Embryonic facial prominence (tissue), 1 donor: ENCODE results near the gene ARHGEF1.
"Not testable (repeated sequence)": the region's sequence is repeated elsewhere in the genome, so short reads cannot be mapped to it uniquely, and the experiment has no call there.

Source experiments
- DNase-seq: peaks from one replicate; pipeline ENCODE4 v3.0.0-alpha.2; 2016; ENCODE audit errors: extremely low spot score

The ARHGEF1 gene

GRCh38 chr19:41905273-41906002 is 22.5 kb downstream of the ARHGEF1 start:
- no peak for DNase-seq

DNA sequence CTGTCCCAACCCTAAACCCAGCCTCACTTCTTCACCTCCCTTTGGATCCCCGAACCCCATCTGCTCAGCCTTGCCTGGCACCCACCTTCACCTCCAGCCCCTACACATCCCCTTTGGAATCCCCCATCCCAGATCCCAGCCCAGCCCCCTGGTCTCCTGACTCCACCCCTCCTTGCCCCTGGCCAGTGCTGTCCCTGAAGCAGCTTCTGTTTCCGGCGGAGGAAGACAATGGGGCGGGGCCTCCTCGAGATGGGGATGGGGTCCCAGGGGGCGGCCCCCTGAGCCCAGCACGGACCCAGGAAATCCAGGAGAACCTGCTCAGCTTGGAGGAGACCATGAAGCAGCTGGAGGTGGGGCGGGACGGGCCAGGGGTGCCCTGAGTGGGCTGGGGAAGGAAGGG is 23.3 kb downstream of the ARHGEF1 start:
- DNase-seq = no peak

DNA sequence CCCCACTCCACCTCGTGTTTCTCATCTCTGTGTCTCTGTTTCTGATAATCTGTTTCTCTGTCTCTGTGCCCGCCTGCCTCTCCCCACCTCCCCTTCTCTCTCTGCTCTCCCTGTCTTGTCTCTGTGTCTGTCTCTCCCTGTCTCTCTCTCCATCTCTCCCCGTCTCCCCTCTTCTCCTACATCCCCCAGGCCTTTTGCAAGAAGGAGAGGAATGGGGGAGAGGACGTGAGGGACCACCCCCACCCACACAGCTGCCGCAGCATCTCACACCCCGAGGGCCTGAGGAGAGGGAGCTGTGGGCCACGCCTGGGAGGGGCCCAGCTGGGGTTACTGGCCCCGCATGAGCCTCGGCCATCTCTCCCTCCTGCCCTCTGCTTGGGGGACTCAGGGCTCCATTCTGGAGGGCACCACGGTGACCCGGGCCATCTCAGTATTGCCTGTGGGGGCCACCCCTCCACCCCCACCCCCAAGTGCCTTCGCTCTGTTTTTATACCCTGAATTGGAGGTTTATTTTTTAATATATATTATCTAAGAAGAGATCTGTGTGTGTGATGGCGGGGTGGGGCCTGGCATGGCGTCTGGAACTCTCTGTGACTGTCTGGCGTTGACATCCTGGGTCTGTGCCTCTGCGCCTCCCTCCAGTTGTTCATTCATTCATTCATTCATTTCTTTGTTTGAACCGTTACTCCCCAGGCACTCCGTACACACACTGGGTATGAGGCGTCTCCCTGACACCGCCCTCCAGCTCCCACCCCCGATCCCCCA is 24.1 kb downstream of the ARHGEF1 start:
- no peak for DNase-seq

DNA sequence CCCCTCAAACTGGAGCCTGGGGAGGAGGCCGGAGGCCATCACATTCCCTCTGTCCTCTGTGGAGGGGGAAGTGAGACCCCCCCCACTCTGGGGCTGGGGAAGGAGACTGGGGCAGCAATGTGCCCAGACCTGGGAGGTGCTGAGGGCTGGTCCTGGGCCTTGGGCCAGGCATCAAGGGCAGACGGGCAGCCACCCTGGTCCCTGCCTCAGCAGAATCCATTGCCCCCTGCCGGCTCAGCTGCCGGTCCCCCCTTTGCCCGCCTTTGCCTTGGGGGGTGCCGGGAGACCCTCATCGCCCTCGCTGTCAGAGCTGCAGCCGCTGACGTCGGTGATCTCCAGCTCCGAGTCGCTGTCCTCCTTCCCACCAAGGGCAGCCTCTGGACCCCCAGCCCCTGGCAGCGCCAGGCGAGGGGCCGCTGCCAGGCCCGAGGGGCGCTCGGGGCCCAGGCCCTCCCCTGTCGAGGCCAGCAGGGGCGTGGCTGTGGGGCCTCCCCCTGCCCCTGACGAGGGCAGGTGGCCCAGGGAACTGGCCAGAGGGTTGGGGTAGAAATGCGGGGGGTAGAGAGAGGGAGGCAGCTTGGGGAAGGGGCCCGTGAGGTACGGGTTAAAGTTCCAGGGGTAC is 25.1 kb downstream of the ARHGEF1 start:
- DNase-seq = no peak

DNA sequence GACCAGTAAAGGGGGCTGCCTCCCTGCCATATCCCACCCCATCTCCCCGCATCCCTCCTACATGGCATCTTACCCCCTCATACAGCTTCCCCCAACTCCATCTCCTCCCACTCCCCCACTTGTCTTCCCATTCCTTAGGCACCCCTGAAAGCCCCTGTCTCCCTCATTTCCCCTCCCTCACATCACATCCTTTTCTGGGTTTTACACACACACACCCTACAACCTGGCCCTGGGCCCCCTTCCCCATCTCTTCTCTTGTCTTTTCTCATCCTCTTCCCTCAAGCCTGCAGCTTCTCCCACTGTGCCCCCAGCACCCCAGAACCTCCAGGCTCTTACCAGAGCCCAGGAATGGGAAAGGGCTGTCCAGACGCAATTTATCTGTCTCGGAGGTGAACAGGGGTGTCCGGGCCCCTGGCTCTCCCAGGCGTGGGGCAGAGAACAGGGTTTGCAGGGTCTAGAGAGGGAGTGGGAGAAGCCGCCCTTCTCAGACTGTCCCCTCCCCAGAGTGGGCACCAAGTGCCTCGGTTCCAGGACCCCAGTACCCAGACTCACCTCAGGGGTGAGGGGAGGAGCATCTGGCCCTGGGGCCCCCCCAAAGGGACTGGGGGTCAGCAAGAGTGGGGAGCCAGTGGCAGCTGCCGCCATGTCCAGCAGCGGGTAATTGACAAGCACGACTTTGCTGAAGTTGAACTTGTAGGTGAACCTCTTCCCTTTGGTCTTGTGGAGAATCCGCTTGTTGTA is 25.9 kb downstream of the ARHGEF1 start:
- no peak for DNase-seq

- DNase-seq = no peak
These were observed 26.7 kb downstream of the ARHGEF1 start for GRCh38 chr19:41909706-41910105.

DNA sequence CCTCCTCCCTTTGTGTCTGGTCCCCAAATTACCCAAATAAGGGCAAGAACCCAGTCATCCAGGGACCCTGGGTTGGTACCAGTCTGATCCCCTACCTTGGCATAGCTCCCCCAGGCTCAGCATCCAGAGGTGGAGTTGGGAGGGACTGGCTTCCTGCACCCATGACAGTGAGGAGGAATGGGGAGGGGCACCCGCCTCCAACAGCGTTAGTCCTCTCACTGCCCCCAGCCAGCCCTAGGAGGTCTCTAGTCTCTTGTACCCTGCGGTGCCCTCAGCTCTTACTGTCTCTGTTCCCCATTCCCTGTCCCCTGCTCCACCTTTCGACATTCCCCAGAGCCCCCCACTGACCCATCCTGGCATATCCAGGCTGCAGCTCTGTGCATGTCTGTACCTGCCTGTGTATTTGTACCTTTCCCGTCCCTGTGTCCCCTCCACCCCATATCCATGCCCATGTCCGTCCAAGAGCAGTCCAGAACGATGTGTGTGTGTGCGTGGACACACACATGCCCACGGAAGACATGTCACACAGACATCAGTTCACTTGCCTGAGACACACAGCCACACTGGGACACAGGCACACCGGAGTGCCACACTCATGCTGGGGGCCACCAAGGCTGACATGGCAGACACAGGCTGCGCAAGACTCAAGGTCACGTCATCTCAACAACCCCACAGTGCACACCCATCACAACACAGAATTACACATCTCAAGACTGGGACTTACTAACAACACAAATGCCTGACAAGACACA is 27.4 kb downstream of the ARHGEF1 start:
- DNase-seq = no peak

DNA sequence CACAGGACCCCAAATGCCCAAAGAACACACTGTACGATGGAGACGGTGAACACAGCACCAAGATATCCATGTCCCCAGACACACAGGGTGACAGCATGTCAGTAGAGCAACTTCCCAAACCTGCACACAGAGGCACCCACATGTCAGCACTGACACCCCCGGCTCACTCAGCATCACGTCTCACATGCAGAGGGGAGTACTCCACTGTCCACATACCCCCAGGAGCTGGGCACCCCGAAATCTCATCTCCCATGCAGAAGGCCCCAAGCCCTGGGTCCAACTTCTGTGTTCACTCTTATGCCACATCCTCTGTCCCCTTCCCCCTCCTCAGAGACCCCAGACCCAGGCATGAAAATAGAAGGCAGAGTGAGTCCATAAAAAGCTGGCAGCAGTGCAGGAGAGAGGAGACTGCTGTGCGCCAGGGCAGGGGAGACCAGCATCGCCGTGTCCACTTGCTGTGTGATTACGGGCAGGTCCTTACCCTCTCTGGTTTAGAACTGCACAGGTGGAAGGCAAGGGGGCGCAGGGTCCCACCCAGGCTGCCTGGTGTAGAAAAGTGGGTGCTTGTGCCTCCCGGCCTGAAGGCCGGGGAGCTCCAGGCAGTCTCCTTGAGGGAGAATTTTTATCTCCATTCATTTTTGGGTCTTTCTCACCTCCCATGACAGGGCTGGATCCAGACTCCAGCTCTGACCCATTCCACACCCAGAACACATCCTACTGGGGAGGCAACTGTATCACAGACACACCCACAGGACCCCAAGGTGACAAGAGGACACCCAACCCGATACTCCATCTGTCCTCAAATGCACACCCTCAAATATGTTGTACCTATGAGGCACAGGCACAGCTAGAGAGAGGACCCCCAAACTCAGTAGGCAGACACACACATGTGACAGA is 28.3 kb downstream of the ARHGEF1 start:
- DNase-seq = no peak

DNA sequence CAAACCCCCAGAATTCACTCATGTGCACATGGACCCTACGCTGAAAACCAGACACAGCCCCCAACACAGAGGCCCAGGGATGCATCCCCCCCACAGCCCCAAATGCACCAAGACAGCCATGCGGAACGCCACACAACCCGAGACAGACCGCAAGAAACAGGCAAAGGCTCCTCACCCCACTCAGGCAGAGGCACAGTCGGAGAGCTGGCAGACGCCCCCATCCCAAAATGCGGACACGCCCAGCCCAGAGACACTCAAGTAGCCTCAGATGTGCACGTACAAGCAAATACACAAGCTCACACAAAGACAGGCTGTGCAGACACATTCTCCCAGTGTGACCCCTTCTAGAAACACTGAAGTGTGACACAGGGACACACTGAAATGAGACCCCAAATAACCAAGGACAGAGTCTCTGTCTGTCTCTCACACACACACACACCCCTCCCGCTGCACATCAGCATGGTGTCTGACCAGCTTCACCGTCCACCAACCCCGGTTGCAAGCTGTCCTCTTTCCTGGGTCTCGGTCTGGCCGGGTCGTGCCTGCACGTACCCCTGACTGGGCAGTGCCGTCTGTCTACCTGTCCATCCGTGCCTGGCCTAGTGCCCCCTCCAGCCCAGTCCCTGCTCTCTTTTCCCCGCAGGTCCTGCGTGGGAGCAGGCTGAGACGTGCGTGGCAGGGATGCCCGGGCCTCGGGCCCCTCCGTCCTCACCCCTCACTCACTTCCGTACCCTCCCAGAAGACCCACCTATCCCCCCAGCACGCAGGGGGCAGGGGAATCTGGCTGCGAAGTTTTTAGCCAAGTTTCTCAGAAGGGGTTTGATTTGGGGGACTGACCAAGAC is 29.1 kb downstream of the ARHGEF1 start:
- no peak for DNase-seq

GRCh38 chr19:41912899-41913537 is 30.0 kb downstream of the ARHGEF1 start:
- no peak for DNase-seq

- DNase-seq = no peak
These were observed 30.8 kb downstream of the ARHGEF1 start for GRCh38 chr19:41913538-41914423.

DNA sequence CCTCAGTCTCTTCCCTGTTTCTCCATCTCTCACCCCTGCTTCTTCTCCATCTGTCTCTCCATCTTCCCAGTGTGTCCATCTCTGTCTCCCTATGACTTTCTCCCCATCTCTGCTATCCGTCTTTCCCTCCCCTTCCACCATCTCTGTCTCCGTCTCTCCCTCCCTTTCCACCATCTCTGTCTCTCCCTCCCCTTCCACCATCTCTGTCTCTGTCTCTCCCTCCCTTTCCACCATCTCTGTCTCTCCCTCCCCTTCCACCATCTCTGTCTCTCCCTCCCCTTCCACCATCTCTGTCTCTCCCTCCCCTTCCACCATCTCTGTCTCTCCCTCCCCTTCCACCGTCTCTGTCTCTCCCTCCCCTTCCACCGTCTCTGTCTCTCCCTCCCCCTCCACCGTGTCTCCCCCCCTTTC is 31.4 kb downstream of the ARHGEF1 start:
- not testable (repeated sequence) for DNase-seq

- DNase-seq = no peak
These were observed 32.2 kb downstream of the ARHGEF1 start for GRCh38 chr19:41915021-41915775.

- no peak for DNase-seq
These were observed 32.9 kb downstream of the ARHGEF1 start for GRCh38 chr19:41915776-41916414.

- DNase-seq = no peak
These were observed 34.7 kb downstream of the ARHGEF1 start for GRCh38 chr19:41917676-41918075.

DNA sequence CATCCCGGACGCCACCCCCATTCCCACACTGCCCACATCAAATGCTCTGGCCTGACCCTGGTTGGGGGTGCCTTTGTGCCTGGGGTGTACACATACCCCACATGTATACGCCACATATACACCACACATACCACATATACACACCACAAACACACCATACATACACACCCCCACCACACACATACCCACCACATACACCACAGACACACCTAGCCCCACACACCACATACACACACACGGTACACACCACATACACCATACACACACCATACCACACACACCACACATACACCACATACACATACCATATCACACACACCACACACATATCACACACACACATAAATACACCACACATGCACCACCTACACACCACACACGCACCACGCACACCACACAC is 35.1 kb downstream of the ARHGEF1 start:
- no peak for DNase-seq
